ENCODE measurements around the gene BLTP1.
"Not testable (repeated sequence)": the region's sequence is repeated elsewhere in the genome, so short reads cannot be mapped to it uniquely, and the experiment has no call there.

Gene BLTP1, protein sequence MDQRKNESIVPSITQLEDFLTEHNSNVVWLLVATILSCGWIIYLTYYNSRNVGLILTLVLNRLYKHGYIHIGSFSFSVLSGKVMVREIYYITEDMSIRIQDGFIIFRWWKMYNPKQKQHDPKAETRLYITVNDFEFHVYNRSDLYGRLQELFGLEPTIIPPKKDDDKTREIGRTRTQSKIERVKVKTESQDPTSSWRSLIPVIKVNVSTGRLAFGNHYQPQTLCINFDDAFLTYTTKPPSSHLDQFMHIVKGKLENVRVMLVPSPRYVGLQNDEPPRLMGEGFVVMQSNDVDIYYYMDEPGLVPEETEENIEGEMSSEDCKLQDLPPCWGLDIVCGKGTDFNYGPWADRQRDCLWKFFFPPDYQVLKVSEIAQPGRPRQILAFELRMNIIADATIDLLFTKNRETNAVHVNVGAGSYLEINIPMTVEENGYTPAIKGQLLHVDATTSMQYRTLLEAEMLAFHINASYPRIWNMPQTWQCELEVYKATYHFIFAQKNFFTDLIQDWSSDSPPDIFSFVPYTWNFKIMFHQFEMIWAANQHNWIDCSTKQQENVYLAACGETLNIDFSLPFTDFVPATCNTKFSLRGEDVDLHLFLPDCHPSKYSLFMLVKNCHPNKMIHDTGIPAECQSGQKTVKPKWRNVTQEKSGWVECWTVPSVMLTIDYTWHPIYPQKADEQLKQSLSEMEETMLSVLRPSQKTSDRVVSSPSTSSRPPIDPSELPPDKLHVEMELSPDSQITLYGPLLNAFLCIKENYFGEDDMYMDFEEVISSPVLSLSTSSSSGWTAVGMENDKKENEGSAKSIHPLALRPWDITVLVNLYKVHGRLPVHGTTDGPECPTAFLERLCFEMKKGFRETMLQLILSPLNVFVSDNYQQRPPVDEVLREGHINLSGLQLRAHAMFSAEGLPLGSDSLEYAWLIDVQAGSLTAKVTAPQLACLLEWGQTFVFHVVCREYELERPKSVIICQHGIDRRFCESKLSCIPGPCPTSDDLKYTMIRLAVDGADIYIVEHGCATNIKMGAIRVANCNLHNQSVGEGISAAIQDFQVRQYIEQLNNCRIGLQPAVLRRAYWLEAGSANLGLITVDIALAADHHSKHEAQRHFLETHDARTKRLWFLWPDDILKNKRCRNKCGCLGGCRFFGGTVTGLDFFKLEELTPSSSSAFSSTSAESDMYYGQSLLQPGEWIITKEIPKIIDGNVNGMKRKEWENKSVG (N-terminal part only)

DNA sequence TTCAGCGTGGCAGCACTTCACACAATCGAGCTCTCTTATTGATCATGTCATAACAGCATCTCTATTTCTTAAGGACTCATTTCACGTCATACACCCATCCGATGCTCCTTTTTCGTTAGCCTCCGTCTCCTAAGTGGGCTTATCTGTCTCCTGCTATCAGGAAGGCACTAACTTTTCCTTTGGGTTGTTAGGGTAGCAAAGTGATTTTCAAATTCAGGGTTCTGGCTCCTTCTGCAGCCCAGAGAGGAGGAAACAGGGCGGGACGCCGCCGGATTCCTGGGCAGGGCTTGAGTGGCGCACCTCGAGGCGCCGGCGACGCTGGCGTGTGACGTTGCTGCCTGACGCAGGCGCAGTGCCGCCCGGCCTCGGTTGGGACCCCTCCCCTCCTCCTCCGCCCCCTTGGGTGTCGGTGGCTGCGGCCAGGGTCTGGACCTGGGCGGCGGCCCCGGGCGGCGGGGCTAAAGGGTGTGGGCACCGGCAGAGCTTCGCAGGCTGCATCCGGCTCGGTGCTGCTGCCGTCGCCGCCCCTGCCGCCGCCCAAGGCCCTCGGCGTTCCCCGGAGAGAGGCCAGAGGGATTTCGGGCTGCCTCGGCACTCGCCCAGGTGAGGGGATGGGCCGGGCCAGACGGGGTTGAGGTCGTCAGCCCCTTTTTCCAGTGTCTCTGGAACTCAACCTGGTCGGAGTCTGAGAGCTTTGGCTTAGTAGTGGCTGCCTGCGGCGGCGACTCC lies at the start of gene BLTP1:
Gene BLTP1, plus strand, starts transcription at position 350 of the 729 bp plus-strand sequence. CDS start 18,317 bp downstream, outside the sequence.
- peak; percentile 75 for DNase-seq (ENCODE audit: low spot score)

DNA sequence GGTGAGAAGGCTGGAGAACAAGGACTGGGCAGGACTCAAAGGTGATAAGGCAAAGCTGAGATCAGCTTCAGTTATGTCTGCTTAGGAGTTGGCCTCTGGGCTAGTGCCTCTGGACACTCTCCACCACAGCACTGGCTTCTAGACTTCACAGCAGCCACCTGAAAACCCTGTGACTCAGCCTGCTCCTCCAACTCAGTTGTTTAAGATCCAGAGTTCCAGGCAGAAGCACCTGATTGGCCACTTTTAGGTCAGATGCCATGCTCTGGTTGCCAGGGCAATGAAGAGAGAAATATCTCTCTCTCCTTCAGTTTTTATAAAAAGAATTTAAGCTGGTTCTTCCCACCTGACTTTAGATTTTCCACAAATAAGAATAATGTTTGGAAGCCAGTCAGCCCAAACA lies 47.9 kb upstream of the BLTP1 start:
- DNase-seq (ENCODE audit: low spot score): no peak

DNA sequence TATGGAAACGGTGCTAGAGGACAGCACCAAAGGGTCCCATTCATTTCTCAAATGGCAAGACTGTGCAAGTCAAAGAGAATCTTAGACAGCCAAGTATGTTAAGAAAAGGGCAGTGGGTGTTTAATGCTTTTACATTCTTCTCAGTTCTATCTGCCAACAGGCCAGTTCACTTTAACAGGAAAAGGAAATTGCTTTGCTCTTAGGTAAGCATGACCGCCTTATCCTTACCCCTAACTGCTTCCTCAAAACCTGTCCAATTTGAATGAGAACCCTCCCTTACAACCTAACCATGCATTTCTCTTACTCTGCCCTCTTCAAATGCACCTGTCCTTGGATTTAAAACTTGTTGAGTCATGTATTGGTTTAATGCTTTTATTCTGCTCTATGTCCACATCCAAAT lies 44.5 kb upstream of the BLTP1 start:
- no peak for DNase-seq (ENCODE audit: low spot score)

DNA sequence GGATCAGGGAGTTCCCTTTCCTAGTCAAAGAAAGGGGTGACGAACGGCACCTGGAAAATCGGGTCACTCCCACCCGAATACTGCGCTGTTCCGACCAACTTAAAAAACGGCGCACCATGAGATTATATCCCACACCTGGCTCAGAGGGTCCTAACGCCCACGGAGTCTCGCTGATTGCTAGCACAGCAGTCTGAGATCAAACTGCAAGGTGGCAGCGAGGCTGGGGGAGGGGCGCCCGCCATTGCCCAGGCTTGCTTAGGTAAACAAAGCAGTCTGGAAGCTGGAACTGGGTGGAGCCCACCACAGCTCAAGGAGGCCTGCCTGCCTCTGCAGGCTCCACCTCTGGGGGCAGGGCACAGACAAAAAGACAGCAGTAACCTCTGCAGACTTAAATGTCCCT lies 41.8 kb upstream of the BLTP1 start:
- DNase-seq (ENCODE audit: low spot score): not testable (repeated sequence)

DNA sequence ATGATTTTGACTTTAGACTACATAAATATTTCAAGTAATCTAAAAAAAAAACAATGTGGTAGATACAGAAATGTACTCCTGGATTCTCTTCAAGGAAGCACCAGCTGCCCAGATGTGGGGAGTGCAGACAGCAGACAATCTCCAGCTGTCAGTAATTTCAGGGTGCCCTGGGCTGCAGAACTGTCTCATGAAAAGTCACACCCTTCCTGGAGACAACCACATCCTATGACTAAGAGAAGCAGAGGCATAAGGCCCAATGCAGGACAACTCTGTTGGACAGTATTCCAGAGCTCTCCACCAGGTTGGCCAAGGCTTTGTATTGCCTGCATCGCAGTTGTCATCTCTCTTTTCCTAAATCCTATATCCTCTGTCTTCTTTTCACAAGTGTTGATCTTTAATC lies 34.4 kb upstream of the BLTP1 start:
- no peak for DNase-seq (ENCODE audit: low spot score)

DNA sequence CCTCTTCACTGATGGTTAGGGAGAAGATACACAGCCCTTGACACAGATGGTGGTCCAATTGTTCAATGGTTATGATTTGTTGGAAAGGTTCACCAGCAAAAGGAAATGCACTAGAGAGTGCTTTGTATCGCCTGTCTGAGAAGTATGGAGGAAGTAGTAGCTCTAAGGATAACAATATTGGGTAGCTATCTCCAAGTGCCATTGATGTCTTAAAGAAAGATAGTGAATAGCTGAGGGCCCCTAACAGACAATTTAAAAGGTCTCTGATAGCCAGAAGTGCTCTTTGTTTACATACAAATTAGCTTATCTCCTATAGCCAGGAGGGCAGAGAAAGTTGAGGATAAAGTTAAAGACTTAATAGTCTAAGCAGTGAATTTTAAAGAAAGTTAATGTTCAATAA lies 33.9 kb upstream of the BLTP1 start:
- DNase-seq (ENCODE audit: low spot score): no peak

DNA sequence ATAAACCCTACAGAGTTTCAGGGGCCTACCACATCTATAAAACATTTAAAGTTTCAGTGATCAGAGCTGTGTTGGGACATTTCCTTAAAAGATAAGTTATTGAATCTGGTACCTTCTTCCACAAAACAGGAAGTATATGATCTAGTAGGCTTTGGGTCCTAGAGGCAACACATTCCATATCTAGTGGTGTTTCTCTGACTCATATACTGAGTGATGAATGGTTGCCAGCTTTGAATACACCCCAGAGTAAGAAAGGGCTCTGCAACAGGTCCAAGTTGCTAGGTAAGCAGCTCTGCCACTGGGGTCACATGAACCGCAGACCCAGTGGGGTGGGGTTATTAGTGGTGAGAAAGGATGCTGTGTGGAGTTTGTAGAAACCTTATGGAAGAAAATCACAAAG lies 32.4 kb upstream of the BLTP1 start:
- DNase-seq (ENCODE audit: low spot score): no peak

DNA sequence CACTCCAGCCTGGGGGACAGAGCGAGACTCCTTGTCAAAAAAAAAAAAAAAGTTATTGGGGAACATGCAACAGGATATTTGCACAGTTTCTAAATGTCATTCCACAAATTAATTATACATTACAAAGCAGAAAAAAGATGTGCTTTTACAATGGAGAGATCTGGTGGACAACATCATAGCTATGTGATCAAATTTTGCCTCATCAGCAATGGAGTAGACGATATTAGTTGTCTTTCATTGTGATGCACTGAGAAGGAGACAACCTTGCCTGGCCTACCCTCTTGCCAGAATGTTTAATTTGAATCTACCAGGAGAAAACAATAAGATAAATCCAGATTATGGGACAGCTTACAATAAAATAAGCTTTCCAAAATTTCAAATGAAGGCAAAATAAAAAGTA lies 30.5 kb upstream of the BLTP1 start:
- no peak for DNase-seq (ENCODE audit: low spot score)

DNA sequence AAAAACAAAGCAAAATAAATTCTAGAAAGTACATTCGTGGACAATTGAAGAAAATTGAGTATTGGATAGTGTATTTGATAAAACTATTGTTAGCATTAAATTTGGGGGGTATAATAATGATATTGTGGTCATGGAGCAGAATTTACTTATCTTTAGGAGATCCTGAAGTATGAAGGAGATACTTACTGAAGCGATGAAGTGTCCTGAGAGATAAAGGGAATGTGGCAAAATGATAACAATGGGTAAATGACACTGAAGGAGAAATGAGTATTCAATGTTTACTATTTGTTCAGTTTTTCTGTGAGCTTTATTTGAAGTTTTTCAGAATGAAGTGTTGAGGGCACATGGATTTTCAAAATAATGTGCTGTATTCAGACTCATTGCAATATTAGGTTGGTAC lies 30.0 kb upstream of the BLTP1 start:
- DNase-seq (ENCODE audit: low spot score): no peak

DNA sequence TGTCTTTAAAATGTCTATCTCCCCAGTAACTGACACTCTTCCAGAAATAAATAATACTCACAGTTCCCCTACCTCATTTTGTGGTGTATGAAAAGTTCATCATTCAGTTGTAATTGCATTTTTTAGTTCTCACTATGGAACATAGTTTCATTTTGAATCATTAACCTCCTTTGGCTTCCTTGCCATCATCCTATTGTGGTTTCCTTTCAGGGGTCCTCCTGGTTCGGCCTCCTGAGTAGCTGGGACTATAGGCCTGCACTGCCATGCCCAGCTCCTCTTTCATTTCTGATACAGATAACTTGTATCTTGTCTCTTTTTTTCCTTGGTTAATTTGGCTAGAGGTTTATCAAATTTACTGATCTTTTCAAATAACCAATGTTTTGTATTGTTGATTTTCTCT lies 23.1 kb upstream of the BLTP1 start:
- no peak for DNase-seq (ENCODE audit: low spot score)

DNA sequence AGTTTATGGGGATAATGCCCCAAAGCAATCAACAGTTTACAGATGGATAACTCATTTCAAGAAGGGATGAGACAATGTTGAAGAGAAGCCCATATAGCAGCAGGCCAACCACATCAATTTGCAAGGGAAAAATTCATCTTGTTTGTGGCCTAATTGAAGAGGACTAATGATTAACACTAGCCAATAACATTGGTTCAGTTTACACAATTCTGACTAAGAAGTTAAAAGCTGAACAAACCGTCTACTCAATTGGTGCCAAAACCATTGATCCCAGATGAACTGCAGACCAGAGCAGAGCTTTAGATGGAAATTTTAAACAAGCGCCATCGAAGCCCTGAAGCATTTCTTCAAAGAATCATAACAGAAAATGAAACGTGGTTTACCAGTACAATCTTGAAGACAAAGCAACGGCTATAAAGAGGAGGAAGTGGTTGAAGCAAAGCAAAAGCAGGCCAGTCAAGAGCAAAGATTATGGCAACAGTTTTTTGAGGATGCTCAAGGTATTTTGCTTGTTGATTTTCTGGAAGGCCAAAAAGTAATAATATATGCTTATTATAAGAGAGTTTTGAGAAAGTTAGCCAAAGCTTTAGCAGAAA lies 20.5 kb upstream of the BLTP1 start:
- DNase-seq (ENCODE audit: low spot score): no peak

DNA sequence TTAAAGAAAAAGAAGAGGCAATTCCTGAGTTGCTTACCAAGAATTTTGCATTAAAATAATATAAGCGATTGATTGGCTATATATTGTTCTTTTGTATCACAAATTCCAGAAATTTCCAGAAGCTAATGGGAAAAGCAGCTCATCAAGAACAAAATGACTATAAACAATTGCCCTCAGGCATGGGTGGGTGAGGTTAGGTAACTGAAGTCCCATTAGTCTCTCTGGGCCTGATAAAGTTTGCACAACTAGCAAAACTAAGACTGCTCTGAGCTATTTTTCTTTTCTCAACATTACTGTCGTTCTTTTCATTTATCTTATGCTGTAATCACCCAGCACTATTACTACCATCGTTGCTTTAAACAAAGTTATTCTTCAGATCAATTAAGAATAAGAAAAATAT lies 19.2 kb upstream of the BLTP1 start:
- DNase-seq (ENCODE audit: low spot score): no peak

DNA sequence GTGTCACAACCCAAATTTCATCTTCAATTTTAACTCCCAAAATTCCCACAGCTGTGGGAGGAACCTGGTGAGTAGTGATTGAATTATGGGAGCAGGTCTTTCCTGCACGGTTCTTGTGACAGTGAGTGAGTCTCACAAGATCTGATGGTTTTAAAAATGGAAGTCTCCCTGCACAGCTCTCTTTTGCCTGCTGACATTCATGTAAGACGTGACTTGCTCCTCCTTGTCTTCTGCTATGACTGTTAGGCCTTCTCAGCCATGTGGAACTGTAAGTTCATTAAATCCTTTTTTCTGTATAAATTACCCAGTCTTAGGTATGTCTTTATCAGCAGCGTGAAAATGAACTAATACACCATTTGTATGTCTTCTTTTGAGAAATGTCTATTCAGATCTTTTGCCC lies 13.0 kb upstream of the BLTP1 start:
- DNase-seq (ENCODE audit: low spot score): no peak

DNA sequence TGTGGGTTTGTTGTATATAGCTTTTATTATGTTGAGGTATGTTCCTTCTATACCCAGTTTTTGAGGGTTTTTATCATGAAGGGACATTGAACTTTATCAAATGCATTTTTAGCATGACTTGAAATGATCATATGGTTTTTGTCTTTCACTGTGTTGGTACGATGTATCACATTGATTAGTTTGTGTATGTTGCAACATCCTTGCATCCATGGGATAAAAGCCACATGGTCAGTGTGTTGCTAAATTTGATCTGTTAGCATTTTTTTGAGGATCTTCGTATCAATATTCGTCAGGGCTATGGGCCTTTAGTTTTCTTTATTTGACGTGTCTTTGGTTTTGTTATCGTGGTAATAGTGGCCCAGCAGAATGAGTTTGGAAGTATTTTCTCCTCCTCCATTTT lies 11.3 kb upstream of the BLTP1 start:
- no peak for DNase-seq (ENCODE audit: low spot score)

DNA sequence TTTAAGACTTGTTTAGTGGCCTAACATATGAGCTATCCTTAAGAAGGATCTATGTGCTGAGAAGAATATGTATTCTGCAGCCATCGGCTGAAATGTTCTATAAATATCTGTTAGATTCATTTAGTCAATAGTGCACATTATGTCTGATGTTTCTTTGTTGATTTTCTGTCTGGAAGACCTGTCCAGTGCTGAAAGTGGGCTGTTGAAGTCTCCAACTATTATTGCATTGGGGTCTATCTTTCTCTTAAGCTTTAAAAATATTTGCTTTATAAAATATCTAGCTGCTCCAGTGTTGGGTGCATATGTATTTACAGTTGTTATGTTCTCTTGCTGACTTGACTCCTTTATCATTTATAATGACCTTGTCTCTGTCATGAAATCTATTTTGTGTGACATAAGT lies 9.4 kb upstream of the BLTP1 start:
- DNase-seq (ENCODE audit: low spot score): no peak

DNA sequence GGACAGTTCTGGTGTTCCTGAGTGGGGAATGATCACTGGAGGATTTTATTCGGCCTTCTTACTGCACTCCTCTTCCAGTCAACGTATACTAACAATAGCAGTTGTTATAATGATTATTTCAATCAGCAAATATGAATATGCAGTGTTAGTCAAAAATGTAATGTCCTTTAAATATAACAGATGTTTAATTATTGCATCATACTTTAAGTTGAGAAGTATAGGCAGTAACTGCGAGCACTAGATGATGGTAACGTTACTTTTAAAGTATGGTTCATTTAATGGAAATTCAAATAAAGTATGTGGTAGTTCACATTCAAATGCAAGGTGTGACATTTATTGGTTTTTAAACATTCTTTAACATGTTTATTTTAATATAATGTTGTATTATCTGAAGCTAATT lies 5.5 kb upstream of the BLTP1 start:
- no peak for DNase-seq (ENCODE audit: low spot score)

DNA sequence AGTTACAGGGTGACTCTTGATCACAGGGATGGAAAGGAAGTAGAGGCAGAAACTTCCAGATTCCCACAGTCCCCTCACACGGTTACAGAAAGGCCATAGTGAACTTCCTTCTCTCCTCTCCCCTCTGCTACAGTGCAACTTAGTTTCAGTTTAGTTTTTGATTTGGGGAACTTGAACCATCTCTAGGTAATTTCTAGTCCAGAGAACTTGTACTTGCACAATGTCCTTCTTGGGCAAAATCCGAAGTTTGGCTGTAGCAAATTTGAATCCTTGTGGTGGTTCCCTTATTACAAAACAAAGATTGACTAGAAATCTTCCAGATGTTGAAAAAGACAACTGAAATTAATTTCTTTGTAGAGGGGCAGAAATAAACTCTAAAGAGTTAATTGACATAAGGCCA lies 1.2 kb upstream of the BLTP1 start:
- DNase-seq (ENCODE audit: low spot score): no peak

DNA sequence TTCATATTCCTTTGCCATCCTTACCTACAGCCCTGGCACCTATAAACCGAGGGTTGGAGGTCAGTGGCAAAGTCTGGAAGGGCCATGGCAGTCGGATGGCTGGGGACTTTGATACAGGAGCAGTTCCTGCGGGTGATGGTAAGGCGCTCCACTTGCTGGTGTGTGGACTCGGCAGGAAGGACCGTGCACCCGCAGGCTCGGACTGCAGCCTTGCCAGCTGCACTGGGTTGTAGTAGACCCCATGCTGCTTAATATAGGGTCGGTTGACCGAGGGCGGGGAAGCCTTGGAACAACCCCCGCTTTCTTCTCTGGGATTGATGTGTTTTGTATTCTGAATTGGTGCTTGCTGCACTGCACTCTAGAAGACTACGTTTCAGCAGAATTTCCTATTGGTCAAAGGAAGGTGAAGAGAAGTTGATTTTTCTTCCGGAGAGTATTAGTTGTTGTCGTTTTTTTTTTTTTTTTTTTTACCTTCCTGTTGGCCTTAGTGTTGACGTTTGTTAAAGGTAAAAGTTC lies 638 bp downstream of the BLTP1 start:
- peak; percentile 18 for DNase-seq (ENCODE audit: low spot score)

DNA sequence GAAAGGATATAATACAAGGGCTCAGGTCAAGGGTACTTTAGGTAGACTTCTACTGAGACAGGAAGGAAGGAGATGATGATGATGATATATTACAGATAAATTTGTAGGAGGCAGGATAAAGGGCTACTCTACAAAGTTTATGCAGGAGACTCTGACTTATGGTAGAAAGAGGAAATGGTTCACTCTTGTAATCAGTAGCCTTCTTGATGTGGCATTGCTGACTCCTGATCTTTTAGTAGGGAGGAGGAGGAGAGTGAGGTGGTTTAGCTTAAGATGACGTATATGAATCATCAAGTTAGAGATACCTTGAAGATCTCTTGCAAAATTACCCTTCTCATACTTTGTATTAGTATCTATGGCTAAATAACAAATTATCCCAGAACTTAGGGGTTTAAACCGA lies 4.7 kb downstream of the BLTP1 start:
- DNase-seq (ENCODE audit: low spot score): no peak

DNA sequence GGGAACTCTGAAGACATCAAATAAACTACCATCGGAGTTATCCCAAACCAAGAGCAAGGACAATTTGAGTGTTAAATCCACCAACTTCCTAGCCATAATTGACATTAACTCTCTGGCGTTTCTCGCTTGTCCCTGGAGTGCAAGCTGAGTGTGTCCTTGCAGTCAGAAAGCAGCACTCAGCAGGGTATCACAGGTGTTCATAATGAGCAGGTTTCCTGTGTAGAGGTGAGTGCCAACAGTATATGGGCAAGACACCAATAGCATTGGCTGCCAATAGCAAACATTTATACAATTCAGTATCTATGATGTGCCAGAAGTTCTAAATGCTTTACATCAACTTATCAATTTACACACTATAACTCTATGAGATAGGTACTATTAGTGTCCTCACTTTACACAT lies 11.2 kb downstream of the BLTP1 start:
- no peak for DNase-seq (ENCODE audit: low spot score)

DNA sequence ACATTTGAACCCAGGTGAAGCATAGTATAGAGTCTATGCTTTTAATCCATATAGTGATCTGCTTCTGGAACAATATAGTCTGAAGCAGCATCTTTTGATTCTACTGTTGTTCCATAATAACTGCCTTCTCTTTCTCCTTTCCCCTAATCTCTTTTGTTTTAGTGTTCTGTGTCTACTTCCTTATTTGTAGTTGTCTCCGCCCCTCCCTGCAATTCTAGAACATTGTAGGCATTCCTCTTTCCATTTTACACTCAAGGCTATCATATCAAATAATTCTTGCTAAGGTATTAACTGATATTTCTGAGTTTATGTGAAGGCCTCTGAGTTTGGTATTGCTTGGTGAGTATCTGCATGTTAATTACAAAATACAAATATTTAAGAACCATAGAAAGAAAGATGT lies 11.6 kb downstream of the BLTP1 start:
- no peak for DNase-seq (ENCODE audit: low spot score)

All from HuH-7 (cell line).